Lower leg skin (tissue), 3 donors: ENCODE measurements around the gene ZNF205.

Experiments
- POLR2A ChIP-seq, 2 donors: fragments of 450-650 bp; IDR thresholded peaks; one replicate each; pipeline ENCODE4 v1.6.1; 2016 to 2017; ENCODE audit warnings: antibody characterized with exemption in 2 of 2, mild to moderate bottlenecking in 1 of 2, moderate library complexity in 1 of 2
- TF ChIP-seq, protein P1 (sequence below), 3 donors: fragments of 450-650 bp; IDR thresholded peaks; one replicate each; pipeline ENCODE4 v1.5.1; 2016; ENCODE audit warnings: antibody characterized with exemption in 3 of 3, mild to moderate bottlenecking in 3 of 3, moderate library complexity in 2 of 3

DNA sequence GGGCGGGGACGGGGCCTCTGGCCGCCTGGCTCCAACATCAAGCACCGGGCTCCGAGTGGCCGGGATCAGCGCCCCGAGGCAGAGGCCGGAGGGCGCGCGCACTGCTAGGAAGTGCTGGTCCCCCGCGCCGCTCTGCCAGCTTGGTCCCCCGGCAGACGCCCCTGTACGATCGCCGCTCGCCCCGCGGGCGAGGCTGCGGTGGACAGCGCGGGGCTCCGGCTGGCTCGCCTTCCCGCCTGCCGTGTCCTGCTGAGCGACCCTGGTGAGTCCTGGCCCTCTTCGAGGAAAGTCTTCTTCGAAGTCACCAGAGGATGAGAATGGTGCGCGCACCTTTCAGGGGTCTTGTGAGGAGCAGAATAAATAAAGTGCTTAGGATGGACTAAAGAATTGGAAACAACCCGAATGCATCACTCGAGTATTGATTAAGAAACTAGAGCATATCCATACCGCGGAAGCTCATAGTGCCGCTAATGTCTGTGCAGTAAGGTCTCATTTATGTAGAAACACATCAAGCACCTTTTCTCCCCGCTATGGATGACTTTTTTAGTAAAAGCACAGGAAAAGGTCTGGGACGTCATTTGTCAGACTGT is 22.8 kb downstream of the ZNF205 start:
- no peak for TF ChIP-seq POLR2A (IDR thresholded peaks at IDR 0.05)
- TF ChIP-seq, protein P1, sequence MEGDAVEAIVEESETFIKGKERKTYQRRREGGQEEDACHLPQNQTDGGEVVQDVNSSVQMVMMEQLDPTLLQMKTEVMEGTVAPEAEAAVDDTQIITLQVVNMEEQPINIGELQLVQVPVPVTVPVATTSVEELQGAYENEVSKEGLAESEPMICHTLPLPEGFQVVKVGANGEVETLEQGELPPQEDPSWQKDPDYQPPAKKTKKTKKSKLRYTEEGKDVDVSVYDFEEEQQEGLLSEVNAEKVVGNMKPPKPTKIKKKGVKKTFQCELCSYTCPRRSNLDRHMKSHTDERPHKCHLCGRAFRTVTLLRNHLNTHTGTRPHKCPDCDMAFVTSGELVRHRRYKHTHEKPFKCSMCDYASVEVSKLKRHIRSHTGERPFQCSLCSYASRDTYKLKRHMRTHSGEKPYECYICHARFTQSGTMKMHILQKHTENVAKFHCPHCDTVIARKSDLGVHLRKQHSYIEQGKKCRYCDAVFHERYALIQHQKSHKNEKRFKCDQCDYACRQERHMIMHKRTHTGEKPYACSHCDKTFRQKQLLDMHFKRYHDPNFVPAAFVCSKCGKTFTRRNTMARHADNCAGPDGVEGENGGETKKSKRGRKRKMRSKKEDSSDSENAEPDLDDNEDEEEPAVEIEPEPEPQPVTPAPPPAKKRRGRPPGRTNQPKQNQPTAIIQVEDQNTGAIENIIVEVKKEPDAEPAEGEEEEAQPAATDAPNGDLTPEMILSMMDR (IDR thresholded peaks at IDR 0.05), result no peak
